Transverse colon (tissue), 4 donors: ENCODE measurements around the gene SLC38A10. TPM values are rescaled to one million over a fixed set of nuclear protein-coding genes. Genes with fewer than 3 reads are reported as not detected.

Experiments used
- DNase-seq: peaks from one replicate; pipeline ENCODE4 v3.0.0-alpha.2; 2019
- H3K27ac ChIP-seq, 4 donors: fragments of 200-600 bp; sonication (generic); 2 replicates each; pipeline ENCODE4 v1.5.1; 2016 to 2018; ENCODE audit warnings: inconsistent platforms in 4 of 4
- H3K27me3 ChIP-seq: fragments of 200-600 bp; sonication (generic); 2 replicates; pipeline ENCODE4 v1.5.1; 2017; ENCODE audit warnings: inconsistent platforms
- H3K36me3 ChIP-seq, 4 donors: fragments of 200-600 bp; sonication (generic); 2 replicates each; pipeline ENCODE4 v1.5.1; 2017 to 2019; ENCODE audit warnings: inconsistent platforms in 4 of 4
- H3K4me1 ChIP-seq, 4 donors: fragments of 200-600 bp; sonication (generic); 2 replicates each; pipeline ENCODE4 v1.5.1; 2017 to 2020; ENCODE audit warnings: inconsistent platforms in 4 of 4
- H3K4me3 ChIP-seq, 4 donors: fragments of 200-600 bp; sonication (generic); 1 replicate in 1 of 4; 2 replicates in 3 of 4; pipeline versions ENCODE4 v1.5.1 to v1.6.1; 2017 to 2019; ENCODE audit warnings: inconsistent platforms in 4 of 4
- H3K9me3 ChIP-seq, 2 donors: fragments of 200-600 bp; sonication (generic); 2 replicates each; pipeline ENCODE4 v1.5.1; 2017 to 2019; ENCODE audit warnings: inconsistent platforms in 2 of 2
- EP300 ChIP-seq: sonication (generic); formaldehyde crosslinking; IDR thresholded peaks from one replicate; pipeline ENCODE4 v1.6.1; 2017; ENCODE audit warnings: antibody characterized with exemption, low read depth
- POLR2A ChIP-seq: fragments of 450-650 bp; IDR thresholded peaks from one replicate; pipeline ENCODE4 v1.6.1; 2016; ENCODE audit warnings: antibody characterized with exemption, mild to moderate bottlenecking, moderate library complexity
- POLR2AphosphoS5 ChIP-seq, 3 donors: sonication (generic); formaldehyde crosslinking; IDR thresholded peaks; one replicate each; pipeline ENCODE4 v1.6.1; 2016; ENCODE audit warnings: antibody characterized with exemption in 3 of 3
- WGBS, 2 donors: methylation state at CpG; one replicate each; pipeline ENCODE4 v1.1.5; 2018; ENCODE audit warnings: low coverage in 1 of 2; 5-methylcytosine and 5-hydroxymethylcytosine counted together
- in situ Hi-C, 4 donors: fragments of 200-750 bp; cut with MboI; loops; one replicate each; pipeline versions ENCODE4 v1.15.0 to v1.15.1; 2017; ENCODE audit warnings: low sequenced_read_pairs in 3 of 4, low pct_ligation_motif_present in 1 of 4, low pct_unique_long_range_greater_than_20kb in 1 of 4
- intact Hi-C: fragments of 100-400 bp; cut with DNase I; formaldehyde crosslinking; loops from one replicate; pipeline ENCODE4 v1.15.1; 2023; ENCODE audit warnings: low total_unique reads
- total RNA-seq, 4 donors: library from RNA; depleted of rRNA; stranded (reverse); fragments of >200 nt; gene quantifications; one replicate each; pipeline ENCODE4 v1.1.0, GENCODE V29; 2016
- TF ChIP-seq, protein P1 (sequence below), 5 experiments: fragments of 200-600 bp in 3 of 5; fragments of 450-650 bp in 2 of 5; sonication (generic) in 3 of 5; IDR thresholded peaks; 1 replicate in 2 of 5; 2 replicates in 3 of 5; pipeline ENCODE4 v1.5.1; 2016 to 2017; ENCODE audit warnings: antibody characterized with exemption in 5 of 5, inconsistent platforms in 3 of 5, mild to moderate bottlenecking in 2 of 5, moderate library complexity in 1 of 5

The SLC38A10 gene
- total RNA-seq, 4 donors from 2014 or later = 94.9 to 113 (median 98.9) TPM

DNA sequence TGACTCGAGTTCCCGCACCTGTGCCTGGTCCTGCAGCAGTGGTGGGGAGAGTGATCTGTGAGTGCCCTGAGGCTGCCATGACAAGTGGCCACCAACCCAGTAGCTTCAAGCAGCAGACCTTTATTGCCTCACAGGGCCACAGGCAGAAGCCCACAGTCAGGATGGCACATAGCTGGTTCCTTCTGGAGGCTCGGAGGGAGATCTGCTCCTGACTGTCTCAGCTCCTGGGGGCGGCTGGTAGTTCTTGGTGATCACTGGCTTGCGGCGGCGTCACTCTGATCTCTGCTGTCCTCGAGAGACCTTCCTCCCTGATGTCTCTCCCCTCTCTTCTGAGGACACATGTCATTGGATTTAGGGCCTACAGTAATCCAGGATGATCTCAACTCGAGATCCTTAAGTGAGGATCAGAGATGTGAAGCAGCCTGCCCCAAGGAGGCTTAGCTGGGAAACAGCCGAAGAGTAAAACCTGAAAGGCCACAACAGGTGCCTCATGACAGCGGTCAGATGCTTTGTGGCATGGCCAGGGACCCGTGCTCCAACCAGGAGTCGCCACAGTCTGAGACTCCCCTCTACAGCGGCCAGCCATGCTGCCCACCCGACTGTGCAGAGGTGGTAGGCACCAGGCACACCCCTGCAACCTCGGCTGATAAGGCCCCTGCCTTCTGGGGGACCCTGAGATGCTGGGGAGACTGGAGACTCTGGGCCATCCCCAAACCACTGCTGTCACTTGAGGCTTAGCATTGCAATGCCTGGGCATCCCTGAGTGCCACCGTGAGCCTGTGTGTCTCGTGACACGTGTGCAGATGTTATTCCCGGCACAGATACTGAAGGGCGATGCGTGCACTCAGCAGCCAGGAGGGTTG lies 30.0 kb upstream of the SLC38A10 start:
- H3K27me3 ChIP-seq = no peaks in the 10 kb centered on the region
- intact Hi-C loops (loop anchor here (2.0 kb wide), 1 partner anchor 20 kb away; no protein-coding TSS in a partner anchor), in situ Hi-C loops (no loop called here)
- no peak for TF ChIP-seq POLR2A
- H3K27ac ChIP-seq = no peak overlapping the region
- peaks cover 18 to 25% (median 20%) of the 10 kb centered on the region in 4 donors for H3K4me1 ChIP-seq
- no peak for DNase-seq
- WGBS, 2 donors = 90% methylated on average over 22 of the region's 22 CpGs; no CpG with 5 or more reads in 1 of the 2 donors
- no peak overlapping the region for H3K4me3 ChIP-seq
- no peaks in the 10 kb centered on the region for H3K36me3 ChIP-seq
- H3K9me3 ChIP-seq = no peaks in the 10 kb centered on the region

DNA sequence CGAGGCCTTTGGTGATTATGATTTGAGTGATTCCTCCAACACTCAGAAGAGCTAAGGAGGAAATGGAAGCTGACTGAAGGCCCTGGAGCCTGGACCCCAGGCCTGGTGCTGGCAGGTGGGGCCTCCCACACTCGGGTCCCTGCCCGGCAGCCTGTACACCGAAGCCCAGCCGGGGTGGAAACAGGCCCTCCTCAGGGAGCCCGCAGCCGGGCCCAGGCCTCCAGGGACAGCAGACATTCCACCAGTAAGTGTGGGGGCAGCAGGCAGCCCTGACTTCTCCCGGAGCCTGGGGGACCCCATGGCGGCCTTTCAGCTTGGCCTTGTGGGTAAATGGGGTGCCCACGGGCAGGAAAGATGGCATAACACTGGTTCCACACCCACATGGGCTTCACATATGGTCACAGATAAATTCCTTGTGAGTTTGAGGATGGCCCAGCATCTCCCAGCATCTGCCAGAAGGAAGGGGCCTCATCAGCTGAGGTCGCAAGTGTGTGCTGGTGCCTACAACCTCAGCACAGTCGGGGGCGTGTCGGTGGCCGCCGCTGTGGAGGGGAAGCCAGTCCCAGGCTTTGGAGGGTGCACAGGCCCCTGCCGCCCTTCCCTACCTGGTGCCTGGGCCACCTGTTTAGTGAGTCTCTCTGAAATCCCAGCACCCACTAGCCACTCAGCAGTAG lies 29.2 kb upstream of the SLC38A10 start:
- Histone ChIP-seq H3K36me3 (no peaks in the 10 kb centered on the region), H3K27me3 (no peaks in the 10 kb centered on the region), H3K4me1 (peaks cover 11 to 17% (median 13%) of the 10 kb centered on the region in 4 donors), H3K9me3 (no peaks in the 10 kb centered on the region), H3K27ac (no peak overlapping the region), H3K4me3 (no peak overlapping the region)
- DNase-seq = no peak
- WGBS, 2 donors = 94% methylated on average over 17 of the region's 17 CpGs; no CpG with 5 or more reads in 1 of the 2 donors
- in situ Hi-C loops = no loop called here
- intact Hi-C loops = loop anchor here (2.0 kb wide), 1 partner anchor 20 kb away; no protein-coding TSS in a partner anchor
- TF ChIP-seq POLR2AphosphoS5 (IDR thresholded peaks at IDR 0.05) (no peak), EP300 (no peak), POLR2A (no peak)
- TF ChIP-seq, protein P1, sequence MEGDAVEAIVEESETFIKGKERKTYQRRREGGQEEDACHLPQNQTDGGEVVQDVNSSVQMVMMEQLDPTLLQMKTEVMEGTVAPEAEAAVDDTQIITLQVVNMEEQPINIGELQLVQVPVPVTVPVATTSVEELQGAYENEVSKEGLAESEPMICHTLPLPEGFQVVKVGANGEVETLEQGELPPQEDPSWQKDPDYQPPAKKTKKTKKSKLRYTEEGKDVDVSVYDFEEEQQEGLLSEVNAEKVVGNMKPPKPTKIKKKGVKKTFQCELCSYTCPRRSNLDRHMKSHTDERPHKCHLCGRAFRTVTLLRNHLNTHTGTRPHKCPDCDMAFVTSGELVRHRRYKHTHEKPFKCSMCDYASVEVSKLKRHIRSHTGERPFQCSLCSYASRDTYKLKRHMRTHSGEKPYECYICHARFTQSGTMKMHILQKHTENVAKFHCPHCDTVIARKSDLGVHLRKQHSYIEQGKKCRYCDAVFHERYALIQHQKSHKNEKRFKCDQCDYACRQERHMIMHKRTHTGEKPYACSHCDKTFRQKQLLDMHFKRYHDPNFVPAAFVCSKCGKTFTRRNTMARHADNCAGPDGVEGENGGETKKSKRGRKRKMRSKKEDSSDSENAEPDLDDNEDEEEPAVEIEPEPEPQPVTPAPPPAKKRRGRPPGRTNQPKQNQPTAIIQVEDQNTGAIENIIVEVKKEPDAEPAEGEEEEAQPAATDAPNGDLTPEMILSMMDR (IDR thresholded peaks at IDR 0.05) = no peak

DNA sequence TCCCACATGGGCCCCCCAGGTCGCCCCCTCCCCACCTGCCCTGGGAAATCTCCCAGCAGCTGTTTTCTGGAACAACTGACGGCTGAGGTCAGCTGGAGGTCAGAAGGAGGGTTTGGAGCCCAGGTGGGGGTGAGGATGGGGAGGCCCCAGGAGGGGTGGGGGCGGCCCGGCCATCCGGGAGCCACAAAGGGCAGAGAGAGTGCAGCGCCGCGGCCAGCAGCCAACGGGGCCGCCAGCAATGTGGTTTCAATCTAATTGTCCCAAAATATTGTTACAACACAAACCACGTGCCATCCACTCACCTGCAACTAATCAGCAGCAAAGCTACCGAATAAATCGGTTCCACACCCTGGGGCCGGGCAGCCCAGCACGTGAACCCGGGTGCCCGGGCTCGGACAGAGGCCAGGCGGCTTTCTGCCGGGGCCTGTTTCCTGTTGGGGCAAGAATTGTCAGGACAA lies 28.3 kb upstream of the SLC38A10 start:
- intact Hi-C loops = no loop called here
- no peak for DNase-seq
- no peaks in the 10 kb centered on the region for H3K27me3 ChIP-seq
- 75% methylated on average over 18 of the region's 20 CpGs; no CpG with 5 or more reads in 1 of the 2 donors for WGBS, 2 donors
- in situ Hi-C loops = no loop called here
- no peaks in the 10 kb centered on the region for H3K9me3 ChIP-seq
- no peak for TF ChIP-seq EP300
- TF ChIP-seq POLR2A = no peak
- H3K4me1 ChIP-seq = peaks cover 2 to 8% (median 4%) of the 10 kb centered on the region in 4 donors
- H3K36me3 ChIP-seq = no peaks in the 10 kb centered on the region
- no peak overlapping the region for H3K4me3 ChIP-seq
- no peak overlapping the region for H3K27ac ChIP-seq

DNA sequence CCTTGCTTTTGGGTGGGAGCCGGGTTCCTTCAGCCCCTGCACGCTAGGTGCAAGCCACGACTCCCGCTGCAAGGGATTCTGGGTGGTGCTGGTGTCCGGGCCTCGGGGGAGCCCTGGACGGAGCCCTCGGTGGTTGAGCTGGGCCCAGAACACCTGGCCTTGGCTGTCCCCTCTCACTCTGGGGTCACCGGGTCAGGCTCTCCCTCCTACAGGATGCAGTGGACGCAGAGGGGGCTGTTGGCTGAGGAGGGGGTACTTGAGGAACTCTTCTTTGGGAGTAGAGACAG lies 27.9 kb upstream of the SLC38A10 start:
- TF ChIP-seq POLR2AphosphoS5 (IDR thresholded peaks at IDR 0.05) = no peak
- TF ChIP-seq EP300 = no peak
- TF ChIP-seq, protein P1 (IDR thresholded peaks at IDR 0.05) = no peak
- no peak for TF ChIP-seq POLR2A
- H3K27ac ChIP-seq = no peak overlapping the region
- no peaks in the 10 kb centered on the region for H3K27me3 ChIP-seq
- no peaks in the 10 kb centered on the region for H3K36me3 ChIP-seq
- intact Hi-C loops = no loop called here
- 87% methylated on average over 10 of the region's 10 CpGs; no CpG with 5 or more reads in 1 of the 2 donors for WGBS, 2 donors
- no peak overlapping the region for H3K4me3 ChIP-seq
- in situ Hi-C loops = no loop called here
- DNase-seq = no peak
- peaks cover 0 to 4% (median under 1%) of the 10 kb centered on the region in 4 donors for H3K4me1 ChIP-seq
- no peaks in the 10 kb centered on the region for H3K9me3 ChIP-seq
